ENCODE measurements around the gene CORO1C. TPM values are rescaled to one million over a fixed set of nuclear protein-coding genes. Genes with fewer than 3 reads are reported as not detected.

The CORO1C gene
- total RNA-seq, 3 donors from 2014 or later (not counting 1 experiment from before 2014, with no cell fraction given): 28.9 to 43.5 (median 36.0) TPM

DNA sequence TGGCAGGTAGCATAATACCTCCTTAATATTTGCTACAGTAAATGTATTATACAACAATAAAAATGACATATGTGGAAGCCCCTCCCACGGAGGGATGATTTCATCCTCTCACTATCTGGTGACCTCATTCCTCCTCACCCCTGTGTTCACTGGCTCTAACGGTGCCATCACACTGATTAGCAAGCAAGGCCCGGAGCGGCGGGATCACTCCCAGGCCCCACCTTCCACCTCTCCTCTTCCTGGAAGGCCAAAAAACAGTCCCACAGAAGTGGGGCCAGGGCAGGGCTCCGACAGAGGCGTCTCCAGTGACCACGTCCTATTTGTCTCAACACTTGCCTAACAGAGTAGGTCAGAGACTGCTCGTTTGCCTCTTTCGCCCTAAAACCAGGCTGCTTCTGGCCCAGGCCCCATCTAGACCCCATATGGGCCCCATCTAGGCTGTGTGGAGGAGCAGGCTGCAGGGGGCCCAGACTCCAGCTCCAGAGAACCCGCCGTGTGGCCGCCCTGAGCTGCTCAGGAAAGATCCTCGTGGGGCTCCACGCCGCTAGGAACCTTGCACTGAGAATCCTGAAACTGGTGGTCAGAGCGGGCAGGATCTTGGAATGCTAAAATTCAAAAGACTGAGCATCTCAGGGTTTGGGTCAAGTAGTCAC, 101.4 kb downstream of the CORO1C start:
- Histone ChIP-seq H3K9me3 (ENCODE audit: control insufficient read depth, insufficient read depth, low read length) (no peaks in the 10 kb centered on the region), H3K27ac (ENCODE audit: low read length) (peak overlapping the region; percentile 98), H3K4me3 (ENCODE audit: low read length) (peak overlapping the region; percentile 49), H3K4me1 (ENCODE audit: control insufficient read depth, insufficient read depth, low read length) (peaks cover 97% of the 10 kb centered on the region), H3K36me3 (ENCODE audit: control insufficient read depth, insufficient read depth, low read length) (peaks cover 22% of the 10 kb centered on the region), H3K27me3 (ENCODE audit: control insufficient read depth, insufficient read depth, low read length) (no peaks in the 10 kb centered on the region)
- Mint-ChIP-seq H3K4me1 (peaks cover 75 to 78% of the 10 kb centered on the region in 2 donors), H3K9me3 (no peaks in the 10 kb centered on the region), H3K27ac (peak overlapping the region; percentile 92 to 100), H3K4me3 (peak overlapping the region; percentile 100), H3K36me3 (peaks cover 17% of the 10 kb centered on the region), H3K27me3 (ENCODE audit: low read depth in 2 of 2) (no peaks in the 10 kb centered on the region)
- 47% methylated on average over 17 of the region's 17 CpGs for WGBS (ENCODE audit: insufficient coverage)
- intact Hi-C loops (cut with micrococcal nuclease): loop anchor here (1.0 to 10.0 kb wide), 4 partner anchors 12 to 422 kb away; partner anchors contain the start of genes CMKLR1, ISCU, SART3 and USP30
- peak; percentile 43 to 58 (median 56) for ATAC-seq
- TF ChIP-seq CTCF (IDR thresholded peaks at IDR 0.05): no peak
- DNase-seq: peak; percentile 73 to 87

DNA sequence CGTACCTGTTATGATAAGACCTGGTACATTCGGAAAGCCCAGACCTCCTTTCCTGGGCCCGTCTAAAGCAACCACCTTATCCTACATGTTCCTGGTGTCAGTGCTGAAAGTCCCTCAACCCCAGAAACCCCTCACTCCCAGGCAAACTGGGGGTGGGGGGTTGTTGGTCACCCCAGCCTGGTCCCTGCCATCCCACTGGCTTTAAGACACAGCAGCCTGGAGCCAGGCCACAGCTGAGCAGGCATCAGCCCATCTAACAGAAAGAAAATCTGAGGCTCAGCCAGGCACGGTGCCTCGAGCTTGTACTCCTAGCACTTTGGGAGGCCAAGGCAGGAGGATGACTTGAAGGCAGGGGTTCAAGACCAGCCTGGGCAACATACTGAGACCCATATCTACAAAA, 102.2 kb downstream of the CORO1C start:
- Histone ChIP-seq H3K27me3 (ENCODE audit: control insufficient read depth, insufficient read depth, low read length) (no peaks in the 10 kb centered on the region), H3K4me1 (ENCODE audit: control insufficient read depth, insufficient read depth, low read length) (peaks cover 92% of the 10 kb centered on the region), H3K36me3 (ENCODE audit: control insufficient read depth, insufficient read depth, low read length) (peaks cover 25% of the 10 kb centered on the region), H3K4me3 (ENCODE audit: low read length) (peak overlapping the region; percentile 49), H3K9me3 (ENCODE audit: control insufficient read depth, insufficient read depth, low read length) (no peaks in the 10 kb centered on the region), H3K27ac (ENCODE audit: low read length) (peak overlapping the region; percentile 98)
- ATAC-seq (no peak), DNase-seq (peak; percentile 30 to 51)
- Mint-ChIP-seq H3K27me3 (ENCODE audit: low read depth in 2 of 2) (no peaks in the 10 kb centered on the region), H3K36me3 (peaks cover 18% of the 10 kb centered on the region), H3K4me3 (peak overlapping the region; percentile 100), H3K27ac (peak overlapping the region; percentile 92 to 100), H3K4me1 (peaks cover 73 to 74% of the 10 kb centered on the region in 2 donors), H3K9me3 (no peaks in the 10 kb centered on the region)
- intact Hi-C loops (cut with micrococcal nuclease): loop anchor here (1.0 kb wide), 1 partner anchor 11 kb away; no protein-coding TSS in a partner anchor
- TF ChIP-seq CTCF (IDR thresholded peaks at IDR 0.05): no peak
- 39% methylated on average over 5 of the region's 5 CpGs for WGBS (ENCODE audit: insufficient coverage)

- Histone ChIP-seq H3K36me3 (ENCODE audit: control insufficient read depth, insufficient read depth, low read length) (peaks cover 44% of the 10 kb centered on the region), H3K9me3 (ENCODE audit: control insufficient read depth, insufficient read depth, low read length) (no peaks in the 10 kb centered on the region), H3K4me3 (ENCODE audit: low read length) (no peak overlapping the region), H3K27me3 (ENCODE audit: control insufficient read depth, insufficient read depth, low read length) (no peaks in the 10 kb centered on the region), H3K27ac (ENCODE audit: low read length) (peak overlapping the region; percentile 98), H3K4me1 (ENCODE audit: control insufficient read depth, insufficient read depth, low read length) (peaks cover 93% of the 10 kb centered on the region)
- no peak for TF ChIP-seq CTCF (IDR thresholded peaks at IDR 0.05)
- peaks cover 18% of the 10 kb centered on the region for H3K36me3 Mint-ChIP-seq
- intact Hi-C loops (cut with micrococcal nuclease): no loop called here
- WGBS (ENCODE audit: insufficient coverage): 73% methylated on average over 7 of the region's 8 CpGs
- H3K4me3 Mint-ChIP-seq: peak overlapping the region; percentile 77
- DNase-seq (no peak), ATAC-seq (no peak)
- no peaks in the 10 kb centered on the region for H3K27me3 Mint-ChIP-seq (ENCODE audit: low read depth in 2 of 2)
- H3K27ac Mint-ChIP-seq: peak overlapping the region; percentile 92 to 100
- H3K4me1 Mint-ChIP-seq: peaks cover 66 to 76% of the 10 kb centered on the region in 2 donors
- H3K9me3 Mint-ChIP-seq: no peaks in the 10 kb centered on the region
Measured at GRCh38 chr12:108627134-108627920, 104.0 kb downstream of the CORO1C start.

Data from natural killer cell (primary cell).